Common myeloid progenitor, CD34-positive (primary cell): ENCODE data around the gene SLC27A2.

Source experiments
- CTCF ChIA-PET: fragments of 350-600 bp; sonication (Branson Sonifier 250); formaldehyde crosslinking; loops from one replicate; lab custom pipeline; 2021; ENCODE audit warnings: antibody characterized with exemption; lab: Charles Lee
- POLR2A ChIA-PET: fragments of 350-600 bp; sonication (Branson Sonifier 250); formaldehyde crosslinking; loops from one replicate; lab custom pipeline; 2021; ENCODE audit warnings: antibody characterized with exemption; lab: Charles Lee
- DNase-seq, 3 donors: peaks; one replicate each; pipeline versions ENCODE4 v3.0.0 to v3.0.0-alpha.2; 2013
- H3K27ac ChIP-seq, 2 experiments: 1 replicate in 1 of 2; 2 replicates in 1 of 2; pipeline ENCODE4 v1.7.0; 2013; ENCODE audit warnings: inconsistent platforms in 2 of 2, low read length in 2 of 2, mild to moderate bottlenecking in 2 of 2, low read depth in 1 of 2, moderate library complexity in 1 of 2; ENCODE audit not compliant: severe bottlenecking in 2 of 2, insufficient read depth in 1 of 2, poor library complexity in 1 of 2
- H3K27me3 ChIP-seq, 5 experiments: replicated peaks in 2 of 5; 1 replicate in 3 of 5; 2 replicates in 2 of 5; pipeline versions ENCODE4 v1.6.1 to v1.7.0; 2013; ENCODE audit warnings: low read length in 4 of 5, mild to moderate bottlenecking in 2 of 5, moderate library complexity in 2 of 5, inconsistent platforms in 1 of 5; ENCODE audit not compliant: insufficient read depth in 5 of 5, control insufficient read depth in 4 of 5
- H3K36me3 ChIP-seq, 4 experiments: 1 replicate in 2 of 4; 2 replicates in 2 of 4; pipeline versions ENCODE4 v1.6.1 to v1.7.0; 2013; ENCODE audit warnings: low read length in 3 of 4, control low read depth in 1 of 4, mild to moderate bottlenecking in 1 of 4; ENCODE audit not compliant: control insufficient read depth in 4 of 4, insufficient read depth in 4 of 4
- H3K4me1 ChIP-seq, 4 experiments: 1 replicate in 3 of 4; 2 replicates in 1 of 4; pipeline versions ENCODE4 v1.6.1 to v1.7.1; 2013; ENCODE audit warnings: low read length in 3 of 4, mild to moderate bottlenecking in 3 of 4, control low read depth in 1 of 4, inconsistent platforms in 1 of 4, moderate library complexity in 1 of 4; ENCODE audit not compliant: control insufficient read depth in 4 of 4, insufficient read depth in 4 of 4; ENCODE audit errors: control extremely low read depth in 1 of 4
- H3K4me3 ChIP-seq, 7 experiments: 1 replicate in 4 of 7; 2 replicates in 3 of 7; pipeline versions ENCODE4 v1.5.1 to v1.7.0; 2013; ENCODE audit warnings: mild to moderate bottlenecking in 7 of 7, low read length in 6 of 7, moderate library complexity in 6 of 7, inconsistent platforms in 2 of 7, low read depth in 2 of 7, control low read depth in 1 of 7; ENCODE audit not compliant: insufficient read depth in 4 of 7, control insufficient read depth in 1 of 7; ENCODE audit errors: extremely low read depth in 1 of 7
- H3K9me3 ChIP-seq, 5 experiments: 1 replicate in 4 of 5; 2 replicates in 1 of 5; pipeline versions ENCODE4 v1.6.1 to v1.7.1; 2013; ENCODE audit warnings: low read length in 4 of 5, mild to moderate bottlenecking in 2 of 5, inconsistent platforms in 1 of 5, low read depth in 1 of 5, moderate library complexity in 1 of 5; ENCODE audit not compliant: control insufficient read depth in 4 of 5, insufficient read depth in 2 of 5; ENCODE audit errors: control extremely low read depth in 1 of 5
- WGBS: methylation state at CpG from one replicate; pipeline ENCODE4 v1.1.5; 2013; ENCODE audit not compliant: insufficient coverage; 5-methylcytosine and 5-hydroxymethylcytosine counted together

Gene SLC27A2

DNA sequence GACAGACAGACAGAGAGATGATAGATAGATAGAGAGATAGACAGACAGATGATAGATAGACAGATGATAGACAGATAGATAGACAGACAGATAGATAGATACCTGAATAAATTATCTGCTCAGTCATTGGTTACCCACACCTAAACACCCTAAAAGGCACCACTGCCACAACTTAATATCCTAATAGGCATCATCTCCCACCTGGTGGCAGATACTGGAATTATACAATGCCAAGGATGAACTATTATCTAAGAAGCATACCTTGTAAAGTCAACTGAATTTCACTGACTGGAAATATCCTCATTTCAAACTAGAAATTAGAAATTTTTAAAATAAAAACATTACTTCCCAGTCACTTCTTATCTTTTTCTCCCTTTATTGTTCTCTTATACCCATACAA lies 43.6 kb upstream of the SLC27A2 start:
- H3K4me1 ChIP-seq, result peaks cover 29 to 70% (median 35%) of the 10 kb centered on the region in 4 experiments
- no peaks in the 10 kb centered on the region for H3K36me3 ChIP-seq
- H3K9me3 ChIP-seq, result no peaks in the 10 kb centered on the region
- H3K27me3 ChIP-seq, result no peaks in the 10 kb centered on the region
- no peak overlapping the region for H3K27ac ChIP-seq
- no peak overlapping the region for H3K4me3 ChIP-seq
- ChIA-PET POLR2A (no interaction called here), CTCF (interaction anchor here (0.6 kb wide), 1 partner anchor 225 kb away, joined by 3 read pairs; no protein-coding TSS in a partner anchor)
- DNase-seq, result no peak

DNA sequence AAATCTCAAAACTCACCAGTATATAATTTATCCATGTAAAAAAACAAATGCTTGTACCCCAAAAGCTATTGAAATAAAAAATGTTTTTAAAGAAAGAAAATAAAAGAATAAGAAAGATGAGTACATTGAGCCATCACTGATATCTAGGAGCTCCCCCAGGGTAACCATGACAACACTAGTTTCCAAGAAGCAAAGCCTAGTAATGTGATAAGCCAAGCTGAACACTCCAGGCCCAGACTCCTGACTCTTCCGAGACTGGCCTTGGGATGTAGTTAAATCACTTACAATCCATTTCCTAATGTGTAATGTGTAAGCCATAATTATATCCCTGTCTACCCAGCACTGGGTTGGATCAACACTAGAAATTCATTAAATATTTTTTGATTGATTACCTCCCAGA lies 41.9 kb upstream of the SLC27A2 start:
- Histone ChIP-seq H3K36me3 (no peaks in the 10 kb centered on the region), H3K4me1 (peaks cover 19 to 64% (median 28%) of the 10 kb centered on the region in 4 experiments), H3K9me3 (no peaks in the 10 kb centered on the region), H3K27ac (no peak overlapping the region), H3K27me3 (no peaks in the 10 kb centered on the region), H3K4me3 (no peak overlapping the region)
- DNase-seq, result no peak
- POLR2A ChIA-PET, result no interaction called here
- CTCF ChIA-PET, result interaction anchor here (0.6 to 2.0 kb wide), 6 partner anchors 14 to 768 kb away, joined by 3 to 4 read pairs (median 4); no protein-coding TSS in a partner anchor
- no CpG with 5 or more reads among the region's 1 CpG for WGBS

DNA sequence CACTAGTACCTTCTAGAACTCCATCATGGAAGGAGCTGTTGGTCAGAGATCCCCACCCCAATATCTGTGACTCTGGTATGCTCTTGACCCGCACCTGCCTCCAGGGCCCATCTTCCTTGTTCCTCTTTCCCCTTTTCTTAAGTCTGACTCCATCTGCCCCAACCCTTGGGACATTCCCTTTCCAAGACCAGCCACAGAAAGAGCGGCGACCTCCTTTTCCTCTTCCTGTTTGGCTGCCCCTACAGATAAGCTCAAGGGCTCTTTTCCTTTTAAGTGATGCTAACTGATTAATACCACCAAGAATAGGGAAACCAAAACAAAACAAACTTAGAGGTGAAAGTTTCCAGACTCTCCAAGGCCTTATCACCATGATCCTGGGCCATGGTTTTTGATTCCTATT lies 41.0 kb upstream of the SLC27A2 start:
- Histone ChIP-seq H3K4me3 (peak overlapping the region in 1 of 7 experiments; percentile 8), H3K27ac (no peak overlapping the region), H3K4me1 (peaks cover 10 to 61% (median 24%) of the 10 kb centered on the region in 4 experiments), H3K9me3 (no peaks in the 10 kb centered on the region), H3K36me3 (no peaks in the 10 kb centered on the region), H3K27me3 (no peaks in the 10 kb centered on the region)
- ChIA-PET POLR2A (no interaction called here), CTCF (interaction anchor here (0.6 to 2.0 kb wide), 6 partner anchors 13 to 170 kb away, joined by 3 to 4 read pairs (median 4); no protein-coding TSS in a partner anchor)
- WGBS, result 15% methylated on average over 2 of the region's 3 CpGs
- peak in 1 of 3 donors; percentile 74 for DNase-seq

DNA sequence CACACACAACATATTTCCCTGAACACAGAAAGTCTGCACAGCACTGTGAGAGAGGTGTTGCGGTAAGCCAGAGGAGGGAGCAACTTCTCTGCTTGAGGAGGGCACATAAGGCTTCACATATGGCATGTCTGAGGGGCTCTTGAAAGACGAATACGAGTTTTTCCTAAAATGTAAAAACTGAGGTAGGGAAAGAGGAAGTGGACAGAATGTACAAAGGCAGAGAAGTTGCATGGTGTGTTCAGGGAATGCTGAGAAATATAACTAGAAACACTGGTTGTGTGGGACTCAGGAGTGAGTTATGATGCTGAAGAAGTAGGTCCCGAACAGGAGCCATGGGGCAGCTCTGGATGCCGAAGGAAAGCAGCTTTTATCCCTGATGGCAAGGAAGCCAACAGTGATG lies 40.1 kb upstream of the SLC27A2 start:
- ChIA-PET CTCF (interaction anchor here (1.2 to 1.3 kb wide), 2 partner anchors 12 to 84 kb away, joined by 4 read pairs; no protein-coding TSS in a partner anchor), POLR2A (no interaction called here)
- no peaks in the 10 kb centered on the region for H3K36me3 ChIP-seq
- H3K4me3 ChIP-seq, result no peak overlapping the region
- peaks cover 9 to 61% (median 24%) of the 10 kb centered on the region in 4 experiments for H3K4me1 ChIP-seq
- no peak overlapping the region for H3K27ac ChIP-seq
- no peak for DNase-seq
- H3K9me3 ChIP-seq, result no peaks in the 10 kb centered on the region
- H3K27me3 ChIP-seq, result no peaks in the 10 kb centered on the region
- 93% methylated on average over 4 of the region's 5 CpGs for WGBS

DNA sequence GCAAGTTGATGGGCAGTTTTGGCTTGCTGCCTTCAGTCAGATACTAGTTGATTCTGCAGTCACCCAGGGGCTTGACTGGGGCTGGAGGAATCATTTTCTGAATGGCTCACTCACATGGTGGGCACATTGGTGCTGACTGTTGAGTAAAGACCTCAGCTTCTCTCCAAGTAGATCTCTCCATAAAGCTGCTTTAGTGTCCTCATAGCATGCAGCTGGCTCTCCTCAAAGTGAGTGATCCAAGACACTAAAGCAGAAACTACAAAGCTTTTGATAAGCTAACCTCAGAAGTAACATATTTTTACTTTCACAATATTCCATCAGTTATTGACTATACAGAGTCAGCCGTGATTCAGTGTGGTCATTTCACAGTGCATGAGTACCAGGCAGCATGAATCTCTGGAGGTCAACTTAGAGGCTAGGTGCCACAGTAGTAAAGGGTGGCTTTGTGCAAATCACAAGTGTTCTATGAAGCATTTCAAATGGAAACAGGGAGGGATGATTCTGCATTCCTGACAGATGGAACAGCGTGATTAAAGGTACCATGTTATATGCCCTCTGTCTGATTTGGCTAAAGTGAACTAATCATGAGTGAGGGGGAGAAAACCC lies 38.6 kb upstream of the SLC27A2 start:
- Histone ChIP-seq H3K27me3 (no peaks in the 10 kb centered on the region), H3K27ac (no peak overlapping the region), H3K36me3 (no peaks in the 10 kb centered on the region), H3K9me3 (no peaks in the 10 kb centered on the region), H3K4me1 (peaks cover 9 to 58% (median 25%) of the 10 kb centered on the region in 4 experiments), H3K4me3 (no peak overlapping the region)
- ChIA-PET CTCF (interaction anchor here (0.8 to 1.2 kb wide), 3 partner anchors 15 to 908 kb away, joined by 3 to 4 read pairs (median 4); no protein-coding TSS in a partner anchor), POLR2A (no interaction called here)
- 100% methylated on average over 2 of the region's 2 CpGs for WGBS
- no peak for DNase-seq

DNA sequence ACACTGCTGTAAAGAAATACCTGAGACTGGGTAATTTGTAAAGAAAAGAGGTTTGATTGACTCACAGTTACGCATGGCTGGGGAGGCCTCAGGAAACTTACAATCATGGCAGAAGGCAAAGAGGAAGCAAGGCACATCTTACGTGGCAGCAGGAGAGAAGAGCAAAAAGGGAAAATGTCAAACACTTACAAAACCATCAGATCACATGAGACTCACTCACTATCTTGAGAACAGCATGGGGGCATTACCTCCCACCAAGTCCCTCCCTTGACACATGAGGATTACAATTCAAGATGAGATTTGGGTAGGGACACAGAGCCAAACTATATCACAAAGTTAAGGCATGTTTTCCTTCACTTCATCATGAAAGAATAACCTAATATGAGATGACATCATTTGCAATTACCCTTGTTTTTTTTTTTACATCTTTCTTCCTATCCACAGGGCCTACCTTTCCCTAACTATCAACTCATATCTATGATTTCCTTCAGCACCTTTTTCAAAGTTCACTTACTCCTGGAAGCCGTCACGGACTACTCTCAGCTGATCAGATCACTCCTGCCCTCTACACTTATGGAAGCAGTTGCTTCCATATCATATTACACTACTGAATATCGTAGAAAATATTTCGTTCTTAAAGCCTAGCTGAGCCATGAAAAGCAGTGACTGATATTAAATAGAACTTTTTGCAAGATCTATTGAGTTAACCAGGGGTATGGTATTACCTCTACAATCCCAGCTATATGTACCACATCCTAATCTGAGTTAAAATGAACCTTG lies 37.5 kb upstream of the SLC27A2 start:
- CTCF ChIA-PET, result interaction anchor here (0.7 to 1.6 kb wide), 15 partner anchors 11 to 1808 kb away, joined by 3 to 6 read pairs (median 4); partner anchors contain the start of gene FGF7
- Histone ChIP-seq H3K27me3 (no peaks in the 10 kb centered on the region), H3K27ac (no peak overlapping the region), H3K9me3 (no peaks in the 10 kb centered on the region), H3K4me3 (no peak overlapping the region), H3K36me3 (no peaks in the 10 kb centered on the region), H3K4me1 (peaks cover 9 to 54% (median 25%) of the 10 kb centered on the region in 4 experiments)
- POLR2A ChIA-PET, result no interaction called here
- peak in 1 of 3 donors; percentile 41 for DNase-seq
- 62% methylated on average over 3 of the region's 6 CpGs for WGBS
